IPS DF 19.7 (cell line): Measurements from ENCODE around the gene SLC22A25.
"Not testable (repeated sequence)": the region's sequence is repeated elsewhere in the genome, so short reads cannot be mapped to it uniquely, and the experiment has no call there.

Experiments used
- DNase-seq: peaks from one replicate; pipeline ENCODE4 v3.0.0-alpha.2; 2013; ENCODE audit warnings: low read depth, low spot score

Gene SLC22A25

GRCh38 chr11:63235471-63236461 lies 7.6 kb downstream of the SLC22A25 start:
- not testable (repeated sequence) for DNase-seq

DNA sequence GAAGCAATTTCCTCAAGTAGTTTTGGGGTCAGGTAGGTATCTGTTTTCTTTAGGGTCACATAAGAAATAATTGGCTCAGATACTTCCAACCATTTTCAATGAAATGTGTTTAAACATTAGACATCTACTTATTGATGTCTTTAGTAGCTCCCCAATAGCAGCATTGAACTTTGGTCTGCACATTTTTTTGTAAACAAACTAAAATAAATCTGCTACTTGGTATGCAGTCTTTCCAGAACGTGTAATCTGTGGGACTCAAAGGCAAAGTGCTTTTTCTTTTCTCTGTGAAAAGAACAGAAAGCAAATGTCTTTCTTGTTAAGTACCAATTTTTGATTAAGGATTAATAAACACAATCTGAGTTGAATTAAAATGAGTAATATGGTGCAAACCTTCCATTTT lies 13.6 kb downstream of the SLC22A25 start:
- DNase-seq: no peak

DNA sequence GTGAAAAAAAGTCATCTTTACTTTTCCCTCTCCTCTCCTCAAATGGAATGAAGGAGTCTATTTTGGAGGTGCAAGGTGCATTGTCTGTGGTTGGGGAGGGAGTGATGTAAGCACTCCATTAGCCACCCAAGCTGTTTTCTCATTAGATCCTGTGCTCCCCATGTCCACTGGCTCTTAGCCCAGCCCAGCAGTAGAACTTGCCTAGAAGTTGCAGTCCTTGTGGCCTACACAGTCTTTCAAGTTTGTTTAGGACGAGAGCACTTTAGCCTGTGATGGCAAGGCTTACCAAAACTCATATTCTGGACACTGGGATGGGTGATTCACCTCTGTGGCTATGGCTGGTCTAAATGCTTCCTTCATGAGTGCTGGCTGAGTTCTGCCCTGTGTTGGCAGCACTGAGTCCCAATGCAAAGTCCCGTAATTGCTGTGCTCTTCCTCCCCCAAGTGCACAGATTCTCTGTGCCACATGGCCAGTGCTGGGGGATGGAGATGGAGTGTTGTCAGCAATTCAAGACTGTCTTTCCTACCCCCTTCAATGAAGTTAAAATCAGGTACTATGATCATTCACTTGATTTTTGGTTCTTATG lies 15.8 kb downstream of the SLC22A25 start:
- no peak for DNase-seq

GRCh38 chr11:63226488-63227114 lies 16.8 kb downstream of the SLC22A25 start:
- no peak for DNase-seq

- no peak for DNase-seq
Observed at GRCh38 chr11:63214093-63214492, 29.3 kb downstream of the SLC22A25 start.

- no peak for DNase-seq
Observed at GRCh38 chr11:63212742-63213141, 30.7 kb downstream of the SLC22A25 start.

GRCh38 chr11:63210111-63210510 lies 33.3 kb downstream of the SLC22A25 start:
- DNase-seq: no peak
